Progenitor cell of endocrine pancreas (in vitro differentiated cells): Measurements from ENCODE around the gene VILL. TPM values are rescaled to one million over a fixed set of nuclear protein-coding genes. Genes with fewer than 3 reads are reported as not detected.
"Not testable (repeated sequence)": the region's sequence is repeated elsewhere in the genome, so short reads cannot be mapped to it uniquely, and the experiment has no call there.

Source experiments
- DNase-seq: peaks from one replicate; pipeline ENCODE4 v3.0.0; 2021; ENCODE audit warnings: low spot score; ENCODE audit not compliant: unreplicated experiment
- H3K27ac Mint-ChIP-seq: 2 replicates; pipeline ENCODE4 v1.8.0; 2021; ENCODE audit warnings: mild to moderate bottlenecking, moderate library complexity, mixed read lengths
- H3K27me3 Mint-ChIP-seq: 2 replicates; pipeline ENCODE4 v1.8.0; 2021; ENCODE audit warnings: mixed read lengths
- H3K36me3 Mint-ChIP-seq: 2 replicates; pipeline ENCODE4 v1.8.0; 2022; ENCODE audit warnings: mixed read lengths; ENCODE audit not compliant: insufficient read depth
- H3K4me1 Mint-ChIP-seq: 2 replicates; pipeline ENCODE4 v1.8.0; 2021; ENCODE audit warnings: low read depth, mixed read lengths
- H3K4me3 Mint-ChIP-seq: 2 replicates; pipeline ENCODE4 v1.8.0; 2021; ENCODE audit warnings: low read depth, mild to moderate bottlenecking, moderate library complexity, mixed read lengths
- H3K9me3 Mint-ChIP-seq: 2 replicates; pipeline ENCODE4 v1.8.0; 2021; ENCODE audit warnings: low read depth, mixed read lengths
- microRNA-seq: library from miRNA; unstranded; fragments of <30 nt; microRNA quantifications from one replicate; pipeline ENCODE4 v1.1.0, GENCODE V29; 2020; ENCODE audit warnings: borderline number of aligned reads; ENCODE audit not compliant: unreplicated experiment
- total RNA-seq: library from RNA; stranded (reverse); gene quantifications from 2 replicates; pipeline ENCODE4 v1.2.1, GENCODE V29; 2021
- TF ChIP-seq, protein P1 (sequence below): fragments of 200-600 bp; sonication (generic); IDR thresholded peaks from one replicate; pipeline ENCODE4 v1.5.0; 2021; ENCODE audit warnings: antibody characterized with exemption, mild to moderate bottlenecking; ENCODE audit not compliant: unreplicated experiment

VILL gene
- total RNA-seq, 1 donor from 2014 or later = 6.8 TPM

DNA sequence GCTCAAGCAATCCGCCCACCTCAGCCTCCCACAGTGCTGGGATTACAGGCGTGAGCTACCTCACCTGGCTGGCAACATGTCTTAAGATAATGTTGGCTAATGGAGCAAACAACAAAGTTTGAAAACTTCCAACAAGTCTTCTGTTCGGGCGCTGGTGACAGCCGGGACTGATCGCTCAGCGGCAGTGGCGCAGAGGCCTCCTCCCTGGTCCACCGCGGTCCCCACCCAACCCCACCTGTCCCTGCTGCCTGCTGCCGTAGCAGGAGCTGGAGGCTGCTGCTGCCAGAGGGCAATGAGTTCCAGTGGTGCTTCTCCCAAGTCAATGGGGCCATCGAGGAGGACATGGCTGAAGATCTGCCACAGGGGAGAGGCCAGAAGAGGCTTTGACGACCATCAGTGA is 60.5 kb downstream of the VILL start:
- H3K4me1 Mint-ChIP-seq = peaks cover 5% of the 10 kb centered on the region
- H3K27ac Mint-ChIP-seq = no peak overlapping the region
- no peak overlapping the region for H3K4me3 Mint-ChIP-seq
- H3K36me3 Mint-ChIP-seq = no peaks in the 10 kb centered on the region
- TF ChIP-seq, protein P1, sequence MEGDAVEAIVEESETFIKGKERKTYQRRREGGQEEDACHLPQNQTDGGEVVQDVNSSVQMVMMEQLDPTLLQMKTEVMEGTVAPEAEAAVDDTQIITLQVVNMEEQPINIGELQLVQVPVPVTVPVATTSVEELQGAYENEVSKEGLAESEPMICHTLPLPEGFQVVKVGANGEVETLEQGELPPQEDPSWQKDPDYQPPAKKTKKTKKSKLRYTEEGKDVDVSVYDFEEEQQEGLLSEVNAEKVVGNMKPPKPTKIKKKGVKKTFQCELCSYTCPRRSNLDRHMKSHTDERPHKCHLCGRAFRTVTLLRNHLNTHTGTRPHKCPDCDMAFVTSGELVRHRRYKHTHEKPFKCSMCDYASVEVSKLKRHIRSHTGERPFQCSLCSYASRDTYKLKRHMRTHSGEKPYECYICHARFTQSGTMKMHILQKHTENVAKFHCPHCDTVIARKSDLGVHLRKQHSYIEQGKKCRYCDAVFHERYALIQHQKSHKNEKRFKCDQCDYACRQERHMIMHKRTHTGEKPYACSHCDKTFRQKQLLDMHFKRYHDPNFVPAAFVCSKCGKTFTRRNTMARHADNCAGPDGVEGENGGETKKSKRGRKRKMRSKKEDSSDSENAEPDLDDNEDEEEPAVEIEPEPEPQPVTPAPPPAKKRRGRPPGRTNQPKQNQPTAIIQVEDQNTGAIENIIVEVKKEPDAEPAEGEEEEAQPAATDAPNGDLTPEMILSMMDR = no peak
- peaks cover 3% of the 10 kb centered on the region for H3K9me3 Mint-ChIP-seq
- no peaks in the 10 kb centered on the region for H3K27me3 Mint-ChIP-seq
- no peak for DNase-seq

DNA sequence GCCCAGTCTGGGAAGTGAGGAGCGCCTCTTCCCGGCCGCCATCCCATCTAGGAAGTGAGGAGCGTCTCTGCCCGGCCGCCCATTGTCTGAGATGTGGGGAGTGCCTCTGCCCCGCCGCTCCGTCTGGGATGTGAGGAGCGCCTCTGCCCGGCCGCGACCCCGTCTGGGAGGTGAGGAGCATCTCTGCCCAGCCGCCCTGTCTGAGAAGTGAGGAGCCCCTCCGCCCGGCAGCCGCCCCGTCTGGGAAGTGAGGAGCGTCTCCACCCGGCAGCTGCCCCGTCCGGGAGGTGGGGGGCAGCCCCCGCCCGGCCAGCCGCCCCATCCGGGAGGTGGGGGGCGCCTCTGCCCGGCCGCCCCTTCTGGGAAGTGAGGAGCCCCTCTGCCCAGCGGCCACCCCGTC is 62.7 kb downstream of the VILL start:
- H3K9me3 Mint-ChIP-seq, H3K4me3 Mint-ChIP-seq, H3K4me1 Mint-ChIP-seq, DNase-seq, H3K27me3 Mint-ChIP-seq, H3K36me3 Mint-ChIP-seq, H3K27ac Mint-ChIP-seq: not testable (repeated sequence)

DNA sequence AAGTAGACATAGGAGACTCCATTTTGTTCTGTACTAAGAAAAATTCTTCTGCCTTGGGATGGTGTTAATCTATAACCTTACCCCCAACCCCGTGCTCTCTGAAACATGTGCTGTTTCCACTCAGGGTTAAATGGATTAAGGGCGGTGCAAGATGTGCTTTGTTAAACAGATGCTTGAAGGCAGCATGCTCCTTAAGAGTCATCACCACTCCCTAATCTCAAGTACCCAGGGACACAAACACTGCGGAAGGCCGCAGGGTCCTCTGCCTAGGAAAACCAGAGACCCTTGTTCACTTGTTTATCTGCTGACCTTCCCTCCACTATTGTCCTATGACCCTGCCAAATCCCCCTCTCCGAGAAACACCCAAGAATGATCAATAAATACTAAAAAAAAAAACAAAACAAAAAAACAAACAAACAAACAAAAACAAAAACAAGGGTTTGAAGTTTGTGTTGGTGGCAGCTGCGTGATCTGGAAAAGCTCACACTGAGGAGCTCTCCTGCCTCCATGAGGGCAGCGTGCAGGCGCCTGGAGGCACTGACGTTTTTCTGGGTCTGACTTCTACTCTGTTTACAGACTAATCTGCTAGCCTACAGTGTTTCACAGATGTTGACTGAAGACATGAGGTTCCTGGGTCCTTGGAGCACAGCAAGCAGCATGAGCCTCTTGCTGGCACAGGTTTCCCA is 63.4 kb downstream of the VILL start:
- H3K4me3 Mint-ChIP-seq, DNase-seq, H3K4me1 Mint-ChIP-seq, H3K36me3 Mint-ChIP-seq, H3K9me3 Mint-ChIP-seq, H3K27me3 Mint-ChIP-seq: not testable (repeated sequence)
- H3K27ac Mint-ChIP-seq = peak overlapping the region; percentile 69

DNA sequence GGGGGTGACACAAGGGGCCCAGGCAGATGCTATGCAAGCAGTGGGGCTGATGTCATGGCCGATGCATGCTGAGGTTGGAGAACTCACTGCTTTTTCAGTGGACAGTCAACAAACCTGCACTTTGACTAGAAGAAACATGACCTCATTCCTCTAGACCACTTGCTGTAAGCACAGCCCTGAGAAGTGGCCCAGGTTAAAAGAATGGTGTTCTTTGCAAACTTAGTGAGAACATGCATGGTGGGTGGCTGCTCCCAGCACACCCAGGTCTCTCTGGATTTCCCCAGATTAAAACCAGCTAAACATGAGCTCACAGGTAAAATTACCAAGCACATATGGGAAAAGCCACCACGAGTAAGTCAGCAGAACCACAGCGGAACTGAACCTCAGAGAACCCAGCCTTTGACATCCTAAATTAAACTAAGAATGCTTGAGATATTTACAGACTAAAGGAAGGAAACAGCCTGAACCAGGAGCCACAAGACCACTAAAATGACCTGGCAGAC is 64.0 kb downstream of the VILL start:
- Mint-ChIP-seq H3K27ac (peak overlapping the region; percentile 5), H3K9me3 (peaks cover 3% of the 10 kb centered on the region)
- TF ChIP-seq, protein P1 = no peak

More for the DNA sequence above, 64.0 kb downstream of the VILL start:
- H3K36me3 Mint-ChIP-seq = no peaks in the 10 kb centered on the region
- no peaks in the 10 kb centered on the region for H3K27me3 Mint-ChIP-seq
- no peak for DNase-seq
- H3K4me3 Mint-ChIP-seq = no peak overlapping the region
- peaks cover 3% of the 10 kb centered on the region for H3K4me1 Mint-ChIP-seq

Small RNA genes within 50 kb of the gene (microRNA-seq; reads per million reads assigned to microRNA genes)
- gene MIR26A1 = 170 reads per million, percentile 61 among the genes with 10 or more reads in this experiment

Other genes starting within 250 kb of the VILL start
- gene CTDSPL, start 128.9 kb upstream of the VILL start, total RNA-seq = 53.3 and 55.3 TPM in 2 replicates
- 30.0 and 33.3 TPM in 2 replicates for gene PLCD1, start 38.9 kb downstream of the VILL start, total RNA-seq
- gene DLEC1, start 48.4 kb downstream of the VILL start, total RNA-seq = 1.3 and 1.8 TPM in 2 replicates
- 97.8 and 104 TPM in 2 replicates for gene ACAA1, start 146.3 kb downstream of the VILL start, total RNA-seq
- gene MYD88, start 147.9 kb downstream of the VILL start, total RNA-seq = 23.9 and 24.2 TPM in 2 replicates
- gene OXSR1, start 174.8 kb downstream of the VILL start, total RNA-seq = 55.5 and 56.3 TPM in 2 replicates